HG03045 (cell line): ENCODE measurements around the gene MYL4.
"Not testable (repeated sequence)": the region's sequence is repeated elsewhere in the genome, so short reads cannot be mapped to it uniquely, and the experiment has no call there.

Experiments
- ATAC-seq: cut with Tn5 transposase; IDR thresholded peaks from one replicate; pipeline ENCODE4 v1.9.1; 2021; ENCODE audit warnings: mild to moderate bottlenecking, moderate library complexity; ENCODE audit not compliant: unreplicated experiment

MYL4 gene

DNA sequence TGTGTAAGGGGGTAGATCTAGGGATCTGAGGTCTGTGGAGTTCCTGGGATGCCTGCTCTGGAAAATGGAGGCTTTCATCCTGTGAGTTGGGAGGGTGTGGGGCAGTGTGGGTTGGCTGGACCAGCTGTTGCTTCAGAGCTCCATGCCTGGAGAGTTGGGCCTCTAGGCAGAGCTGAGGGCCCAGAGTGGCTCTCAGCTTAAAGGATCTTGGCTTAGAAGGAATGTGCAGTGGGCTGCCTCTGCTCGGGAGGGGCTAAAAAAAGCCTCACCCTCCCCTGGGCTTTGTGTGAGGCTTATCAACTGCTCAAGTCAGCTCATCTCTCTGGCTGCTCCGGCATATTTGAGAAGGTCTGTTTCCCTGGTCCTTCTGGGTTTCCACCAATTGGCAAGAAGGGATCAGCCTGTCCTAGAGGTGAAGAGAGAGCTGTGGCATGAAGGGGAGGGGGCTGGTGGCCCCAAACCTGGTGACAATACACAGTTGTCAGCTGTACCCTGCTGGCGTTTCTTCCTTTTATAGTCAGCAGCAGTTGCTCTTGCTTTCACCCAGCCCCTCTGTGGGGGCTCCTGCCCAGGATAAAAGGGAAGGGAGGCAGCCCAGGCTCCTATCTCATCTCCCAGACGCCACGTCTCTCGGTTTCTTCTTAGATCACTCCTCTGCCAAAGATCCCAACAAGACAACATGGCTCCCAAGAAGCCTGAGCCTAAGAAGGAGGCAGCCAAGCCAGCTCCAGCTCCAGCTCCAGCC, at the start of gene MYL4:
TSS of gene MYL4 (plus strand) at position 605 of the 745 bp plus-strand sequence. CDS start at position 680, 75 bp downstream.
- ATAC-seq: no peak

DNA sequence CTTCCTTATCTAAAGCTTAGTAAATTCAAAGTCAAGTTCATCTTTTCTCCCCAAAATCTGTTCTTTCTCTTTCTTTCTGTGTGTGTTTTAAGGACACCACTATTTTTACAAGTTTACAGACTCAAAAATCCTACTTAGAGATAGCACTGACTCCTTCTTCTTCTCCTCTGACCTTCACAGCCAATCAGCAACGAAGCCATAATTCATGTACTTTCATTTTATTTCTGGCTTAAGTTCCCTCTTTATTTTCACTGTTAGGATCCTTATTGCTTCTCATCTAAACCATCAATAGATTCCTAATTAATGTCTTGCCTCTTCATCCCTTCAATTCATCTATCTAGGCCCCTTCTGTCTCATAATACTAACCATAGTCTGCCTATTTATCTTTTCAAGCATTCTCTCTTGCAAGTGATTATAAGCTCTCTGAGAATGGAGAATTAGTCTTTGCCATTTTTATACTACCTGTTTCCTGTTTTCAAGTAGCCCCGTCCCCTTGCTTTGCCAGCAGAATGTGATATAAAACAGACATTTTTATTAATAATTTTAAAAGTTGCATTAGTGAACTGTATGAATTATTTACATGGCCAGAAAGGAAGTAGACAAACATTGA, 47.0 kb upstream of the MYL4 start:
- no peak for ATAC-seq

DNA sequence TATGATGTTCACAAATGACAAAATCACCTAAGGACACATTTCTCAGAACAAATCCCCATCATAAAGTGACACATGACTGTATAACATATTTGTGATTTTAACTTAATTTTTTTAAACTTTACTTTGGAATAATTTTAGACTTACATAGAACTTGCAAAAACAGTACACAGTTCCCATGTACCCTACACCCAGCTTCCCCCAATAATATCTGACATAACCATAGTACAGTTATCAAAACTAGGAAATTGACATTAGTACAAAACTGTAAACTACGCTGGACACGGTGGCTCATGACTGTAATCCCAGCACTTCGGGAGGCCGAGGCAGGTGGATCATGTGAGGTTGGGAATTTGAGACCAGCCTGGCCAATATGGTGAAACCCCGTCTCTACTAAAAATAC, 44.9 kb upstream of the MYL4 start:
- ATAC-seq: no peak

DNA sequence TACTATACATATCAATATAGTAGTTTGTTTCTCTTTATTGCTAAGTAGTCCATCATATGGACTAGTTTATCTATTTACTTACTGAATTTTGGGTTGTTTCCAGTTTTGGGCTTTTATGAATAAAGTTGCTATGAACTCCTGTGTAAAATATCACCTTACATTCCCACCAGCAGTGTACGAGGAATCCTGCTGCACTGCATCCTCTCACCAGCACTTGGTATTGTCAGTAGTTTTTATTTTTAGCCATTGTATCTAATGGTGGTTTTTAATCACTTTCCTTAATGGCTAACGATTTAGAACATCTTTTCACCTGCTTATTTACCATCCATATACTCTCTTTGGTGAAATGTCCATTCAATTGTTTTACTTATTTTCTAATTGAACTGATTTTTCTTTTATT, 44.0 kb upstream of the MYL4 start:
- ATAC-seq: no peak

DNA sequence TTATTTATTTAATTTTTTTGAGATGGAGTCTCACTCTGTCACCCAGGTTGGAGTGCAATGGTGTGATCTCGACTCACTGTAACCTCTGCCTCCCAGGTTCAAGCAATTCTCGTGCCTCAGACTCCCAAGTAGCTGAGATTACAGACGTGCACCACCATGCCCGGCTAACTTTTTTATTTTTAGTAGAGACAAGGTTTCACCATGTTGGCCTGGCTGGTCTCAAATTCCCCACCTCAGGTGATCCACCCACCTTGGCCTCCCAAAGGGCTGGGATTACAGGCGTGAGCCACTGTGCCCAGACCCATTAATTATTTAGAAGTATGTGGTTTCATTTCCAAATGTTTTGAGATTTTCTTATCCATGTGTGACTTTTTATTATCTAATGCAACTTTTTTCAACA, 42.3 kb upstream of the MYL4 start:
- not testable (repeated sequence) for ATAC-seq

DNA sequence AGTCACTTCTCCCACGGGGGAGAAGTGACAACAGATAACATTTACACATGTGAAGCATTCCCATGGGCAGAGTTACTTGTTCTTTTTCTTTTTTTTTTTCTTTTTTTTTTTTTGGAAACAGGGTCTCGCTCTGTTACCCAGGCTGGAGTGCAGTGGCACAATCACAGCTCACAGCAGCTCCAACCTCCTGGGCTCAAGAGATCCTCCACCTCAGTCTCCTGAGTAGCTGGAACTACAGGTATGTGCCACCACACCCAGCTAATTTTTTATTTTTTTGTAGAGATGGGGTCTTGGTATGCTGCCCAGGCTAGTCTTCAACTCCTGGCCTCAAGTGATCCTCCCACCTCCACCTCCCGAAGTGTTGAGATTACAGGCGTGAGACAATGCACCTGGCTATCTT, 40.3 kb upstream of the MYL4 start:
- not testable (repeated sequence) for ATAC-seq

DNA sequence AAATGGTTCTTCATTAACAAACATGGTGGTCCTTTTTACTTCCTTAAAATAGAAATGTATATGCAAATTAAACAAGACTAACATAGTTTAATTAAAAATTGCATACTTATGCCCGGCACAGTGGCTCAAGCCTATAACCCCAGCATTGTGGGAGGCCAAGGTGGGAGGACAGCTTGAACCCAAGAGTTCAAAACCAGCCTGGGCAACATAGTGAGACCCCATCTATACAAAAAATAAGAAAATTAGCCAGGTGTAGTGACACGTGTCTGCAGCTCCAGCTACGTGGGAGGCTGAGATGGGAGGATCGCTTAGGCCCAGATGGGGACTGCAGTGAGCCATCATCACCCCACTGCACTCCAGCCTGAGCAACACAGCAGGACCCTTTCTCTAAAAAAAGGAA, 38.4 kb upstream of the MYL4 start:
- ATAC-seq: no peak

DNA sequence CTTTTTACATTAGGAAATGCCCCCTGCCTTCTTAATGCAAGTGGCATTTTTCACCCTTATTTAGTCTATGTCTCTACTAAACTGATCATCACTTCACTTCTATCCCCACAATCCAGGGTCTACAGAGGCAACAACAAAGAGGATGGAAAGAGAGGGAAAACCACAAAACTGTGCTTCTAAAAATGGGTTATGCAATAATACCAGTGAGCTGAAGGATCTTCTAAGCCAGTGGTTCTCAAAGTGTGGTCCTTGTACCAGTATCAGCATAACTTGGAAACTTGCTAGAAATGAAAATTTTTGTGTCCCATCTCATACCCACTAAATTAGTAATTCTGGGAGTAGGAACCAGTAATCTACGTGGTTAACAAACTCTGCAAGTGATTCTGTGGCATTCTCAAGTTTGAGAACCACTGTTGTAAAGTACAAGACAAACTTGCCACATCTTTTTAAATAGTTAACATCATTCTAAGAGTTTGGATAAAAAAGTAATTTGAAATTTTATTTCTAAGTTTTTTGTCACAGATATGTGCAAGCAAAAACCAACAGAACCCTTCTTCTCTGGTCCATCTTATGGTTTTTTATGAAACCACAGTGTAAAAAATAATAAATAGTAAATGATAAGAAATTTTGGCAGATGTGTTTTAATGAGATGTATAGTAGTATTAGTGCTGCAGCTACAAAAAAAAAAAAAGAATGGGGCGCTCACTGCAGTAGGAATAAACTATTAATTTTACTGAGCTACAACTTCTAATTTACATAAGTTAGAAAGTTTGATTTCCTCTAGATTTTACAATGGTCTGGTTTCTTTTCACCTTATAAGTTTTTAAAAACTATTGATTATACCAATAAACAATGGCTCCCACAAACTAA, 36.2 kb upstream of the MYL4 start:
- ATAC-seq: no peak

DNA sequence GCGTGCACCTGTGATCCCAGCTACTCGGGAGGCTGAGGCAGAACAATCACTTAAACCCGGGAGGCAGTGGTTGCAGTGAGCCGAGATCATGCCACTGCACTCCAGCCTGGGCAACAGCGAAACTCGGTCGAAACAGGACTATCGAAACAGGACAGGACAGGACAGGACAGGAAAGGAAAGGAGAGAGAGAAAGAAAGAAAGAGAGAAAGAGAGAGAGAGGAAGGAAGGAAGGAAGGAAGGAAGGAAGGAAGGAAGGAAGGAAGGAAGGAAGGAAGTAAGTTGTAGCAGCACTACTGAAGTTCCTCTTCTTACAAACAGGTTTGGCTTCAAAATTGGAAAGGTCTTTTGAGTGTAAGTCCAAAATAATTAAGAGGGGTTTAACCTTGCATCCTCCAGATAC, 34.3 kb upstream of the MYL4 start:
- not testable (repeated sequence) for ATAC-seq

DNA sequence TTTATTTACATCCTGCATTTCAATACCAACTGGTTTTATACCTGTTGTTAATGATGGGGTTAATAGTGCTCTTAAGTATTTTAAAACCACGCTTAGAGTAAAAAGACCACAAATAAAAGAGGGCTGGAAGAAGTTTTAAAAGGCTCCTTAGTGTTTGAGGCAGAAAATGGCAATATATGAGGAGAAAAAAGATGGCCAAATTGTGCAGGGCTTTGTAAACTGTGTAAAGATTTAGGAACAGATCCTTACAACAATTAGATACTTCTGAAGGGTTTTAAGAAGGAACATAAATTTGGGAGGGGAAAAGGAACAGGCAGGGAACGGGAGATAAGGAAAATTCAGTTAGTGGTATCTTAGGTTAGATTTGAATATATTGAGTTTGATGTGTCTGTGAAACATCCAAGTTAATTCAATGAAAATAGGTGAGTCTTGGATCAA, 32.7 kb upstream of the MYL4 start:
- no peak for ATAC-seq

DNA sequence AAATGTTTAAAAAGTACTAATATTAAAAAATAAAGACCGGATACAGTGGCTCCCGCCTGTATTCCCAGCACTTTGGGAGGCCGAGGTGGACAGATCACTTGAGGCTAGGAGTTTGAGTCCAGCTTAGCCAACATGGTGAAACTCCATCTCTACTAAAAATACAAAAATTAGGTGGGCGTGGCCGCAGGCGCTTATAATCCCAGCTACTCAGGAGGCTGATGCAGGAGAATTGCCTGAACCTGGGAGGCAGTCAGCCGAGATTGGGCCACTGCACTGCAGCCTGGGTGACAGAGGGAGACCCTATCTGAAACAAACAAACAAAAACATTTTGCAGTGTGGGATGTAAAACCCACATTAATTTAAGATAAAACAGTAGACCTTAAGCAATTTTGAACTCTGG, 31.9 kb upstream of the MYL4 start:
- ATAC-seq: no peak

DNA sequence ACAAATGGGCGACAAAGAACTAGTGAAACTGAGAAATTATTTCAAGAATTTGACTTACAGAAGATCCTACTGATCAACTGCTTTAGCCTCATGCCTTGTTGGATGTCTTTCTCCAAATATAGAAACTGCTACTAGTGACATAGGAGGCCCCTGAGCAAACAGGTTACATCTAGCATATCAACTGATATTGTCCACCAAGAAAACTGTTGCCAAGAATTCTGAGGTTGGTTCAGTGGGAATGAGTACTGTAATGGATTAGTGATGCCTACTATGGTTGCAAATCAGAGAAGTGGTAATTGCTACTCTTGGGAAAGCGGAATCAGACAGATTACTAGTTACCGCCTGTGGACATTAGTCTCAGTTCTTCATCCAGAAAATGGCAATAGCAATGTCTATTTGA, 30.0 kb upstream of the MYL4 start:
- no peak for ATAC-seq

DNA sequence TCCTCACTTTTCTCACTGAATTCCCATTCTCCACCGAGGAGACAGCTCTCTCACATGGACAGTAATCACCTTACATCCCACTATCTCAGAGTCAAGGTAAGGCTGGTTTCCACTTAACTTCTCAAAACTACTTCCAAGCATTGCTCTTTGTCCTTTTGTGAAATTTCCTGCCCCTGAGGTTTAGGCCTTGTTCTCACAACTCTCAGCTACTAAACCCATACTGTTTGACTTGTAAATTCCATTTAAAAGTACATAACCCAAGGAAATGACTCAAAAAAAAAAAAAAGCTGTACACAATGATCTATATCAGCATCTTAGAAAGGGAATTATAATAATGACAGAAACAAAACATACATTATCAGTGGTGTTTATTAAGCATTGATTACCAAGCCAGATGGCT, 28.8 kb upstream of the MYL4 start:
- no peak for ATAC-seq

DNA sequence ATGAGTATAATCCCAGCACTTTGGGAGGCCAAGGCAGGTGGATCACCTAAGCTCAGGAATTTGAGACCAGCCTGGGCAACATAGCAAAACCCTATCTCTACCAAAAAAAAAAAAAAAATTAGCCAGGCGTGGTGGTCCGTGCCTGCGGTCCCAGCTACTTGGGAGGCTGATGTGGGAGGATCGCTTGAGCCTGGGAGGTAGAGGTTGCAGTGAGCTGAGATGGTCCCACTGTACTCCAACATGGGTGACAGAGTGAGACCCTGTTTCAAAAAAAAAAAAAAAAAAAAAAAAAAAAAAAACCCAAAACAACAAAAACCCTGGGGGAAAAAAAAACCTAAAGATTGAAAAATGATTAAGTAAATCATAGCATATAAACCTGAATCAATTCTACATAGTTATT, 28.2 kb upstream of the MYL4 start:
- ATAC-seq: not testable (repeated sequence)

DNA sequence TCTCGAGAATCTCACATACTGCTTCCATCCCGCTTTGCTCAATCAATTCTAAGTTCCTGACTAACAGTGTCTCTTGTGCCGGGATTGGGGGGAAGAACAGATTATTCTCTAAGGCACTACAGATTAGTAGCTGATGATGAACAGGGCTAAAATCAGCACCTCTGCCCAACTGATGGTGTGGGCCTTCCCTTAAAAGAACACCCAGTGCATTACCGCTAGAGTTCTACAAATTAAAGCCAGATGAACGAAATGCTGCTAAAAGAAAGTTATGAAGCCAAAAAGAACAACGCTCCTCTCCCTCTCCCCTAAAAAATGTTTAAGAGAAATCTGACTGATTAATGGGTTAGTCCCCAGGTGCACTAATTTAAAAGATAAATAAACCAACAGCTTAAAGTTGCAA, 24.5 kb upstream of the MYL4 start:
- no peak for ATAC-seq

DNA sequence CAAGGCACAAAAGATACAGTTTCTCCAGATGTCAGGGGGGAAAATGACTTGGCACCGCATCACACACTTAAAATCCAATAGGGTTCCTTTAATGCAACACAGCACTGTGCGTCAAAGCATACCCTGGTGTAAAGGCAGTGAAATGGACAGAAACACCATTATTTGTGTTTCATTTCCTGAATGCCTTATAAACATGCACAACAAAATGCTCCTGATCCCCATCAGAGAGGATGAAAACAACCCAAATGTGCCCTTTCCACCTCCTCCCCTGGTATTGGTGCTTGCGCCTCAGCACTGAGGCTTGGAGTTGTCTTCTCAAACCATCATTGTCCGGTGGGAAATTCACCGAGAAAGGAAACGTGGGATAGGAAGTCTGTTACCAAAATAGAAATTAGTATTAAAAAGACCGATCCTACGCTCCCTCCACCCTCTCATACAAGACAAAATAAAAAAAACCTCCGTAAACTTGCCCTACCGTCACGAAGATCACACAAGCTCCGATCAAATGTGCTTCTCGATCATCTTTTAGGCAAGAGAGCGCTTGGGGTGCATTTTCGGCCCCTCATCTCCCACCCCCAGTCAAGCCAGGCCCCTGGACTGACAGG, 20.8 kb upstream of the MYL4 start:
- ATAC-seq: no peak

DNA sequence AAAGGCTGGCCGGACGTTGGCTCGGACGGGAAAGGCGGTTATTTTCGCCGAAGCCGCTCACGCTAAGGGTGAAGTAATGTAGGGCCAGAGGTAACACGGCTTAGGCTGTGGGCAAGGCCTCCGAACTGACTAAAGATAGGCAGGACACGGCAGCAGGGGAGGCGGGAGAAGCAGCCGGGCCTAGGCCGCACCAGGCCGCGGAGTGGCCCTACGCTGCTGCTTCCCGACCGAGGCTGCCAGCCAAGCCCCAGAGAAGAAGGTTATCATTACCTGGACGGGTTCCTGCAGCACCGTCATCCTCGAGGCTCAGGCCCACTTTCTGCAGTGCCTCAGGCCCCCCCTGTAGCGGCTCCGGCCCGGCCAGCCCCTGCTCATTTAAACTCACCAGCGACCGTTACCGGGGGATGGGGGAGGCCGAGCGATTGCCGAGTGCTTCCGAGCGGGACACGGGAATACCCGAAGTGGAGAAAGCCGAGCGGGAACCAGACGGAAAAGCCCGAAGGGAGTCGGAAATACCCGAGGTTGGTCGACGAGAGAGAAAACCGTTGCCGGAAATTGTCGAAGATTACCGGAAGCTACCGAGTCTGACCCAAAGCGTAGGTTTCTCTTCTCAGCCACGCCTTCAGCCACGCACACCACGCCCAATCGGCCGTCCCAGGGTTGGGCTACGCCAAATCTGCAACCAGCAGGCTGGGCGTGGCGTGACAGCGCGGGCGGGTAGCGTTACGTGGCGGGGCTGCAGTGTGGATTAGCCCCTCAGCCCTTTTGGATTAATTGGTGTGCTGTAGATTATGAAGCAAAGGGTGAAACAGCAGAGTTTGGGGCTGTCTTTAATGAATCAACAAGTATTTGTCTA, 20.0 kb upstream of the MYL4 start, which contains the start of gene CDC27:
TSS of gene CDC27 (minus strand) at position 420 of the 856 bp plus-strand sequence. CDS start at position 297, 123 bp downstream.
- peak; percentile 95 for ATAC-seq

DNA sequence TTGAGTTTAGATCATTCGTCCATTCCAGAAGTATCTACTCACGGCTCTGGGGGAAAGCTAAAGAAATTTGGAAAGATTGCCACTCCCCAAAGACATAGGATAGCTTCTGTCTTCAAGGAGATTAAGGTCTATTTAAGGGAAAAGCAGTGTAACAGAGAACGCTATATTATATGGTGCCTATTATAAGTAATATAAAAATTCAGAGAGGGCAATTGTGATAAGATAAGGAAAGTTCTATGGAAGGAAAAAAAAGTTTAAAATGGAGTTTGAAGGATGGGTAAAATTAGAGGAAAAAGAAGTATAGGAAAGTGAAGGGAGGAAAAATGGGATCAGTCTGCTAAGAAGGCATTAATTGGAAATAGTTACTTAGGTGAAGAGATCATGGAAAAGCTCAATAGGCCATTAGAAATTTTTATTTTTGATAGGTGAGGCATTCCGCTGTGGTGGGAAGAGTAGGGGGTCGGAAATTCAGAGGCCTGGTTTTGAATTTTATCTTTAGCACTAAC, 19.4 kb upstream of the MYL4 start:
- no peak for ATAC-seq

DNA sequence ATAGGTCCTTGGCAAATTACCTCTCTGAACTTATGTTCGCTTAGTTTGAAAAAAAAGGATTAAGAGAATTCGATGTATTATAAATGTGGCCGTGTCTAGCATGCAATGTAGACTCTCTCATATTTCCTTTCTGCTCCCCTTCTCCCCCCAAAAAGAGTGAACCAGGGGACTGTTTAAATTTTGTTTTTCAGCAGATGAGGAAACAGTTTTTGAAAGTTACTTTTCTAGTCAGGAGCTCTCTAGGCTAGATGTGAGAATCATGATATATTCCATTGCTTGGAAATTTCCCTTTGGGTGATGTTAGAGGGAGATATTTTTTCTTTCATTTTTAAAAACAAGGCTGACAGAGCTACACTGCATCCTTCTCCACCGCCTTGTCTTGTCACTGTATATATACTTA, 18.9 kb upstream of the MYL4 start:
- ATAC-seq: no peak

DNA sequence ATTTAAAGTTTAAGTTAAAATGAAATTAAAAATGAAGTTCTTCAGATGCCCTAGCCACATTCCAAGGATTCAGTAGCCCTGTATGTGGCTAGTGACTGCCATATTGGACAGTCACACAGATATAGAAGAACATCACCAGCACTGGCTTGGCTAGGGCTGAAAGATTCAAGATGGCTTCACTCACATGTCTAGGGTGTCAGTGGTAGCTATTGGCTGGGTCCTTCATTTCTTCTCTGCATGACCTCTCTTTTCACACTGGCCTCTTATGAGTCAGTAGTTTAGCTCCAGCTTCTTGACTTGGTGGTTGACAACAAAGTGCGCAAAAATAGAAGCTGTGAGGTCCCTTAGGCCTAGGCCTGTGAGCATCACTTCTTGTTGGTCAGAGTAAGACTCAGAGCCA, 18.4 kb upstream of the MYL4 start:
- no peak for ATAC-seq
